ENCODE data around the gene BRAF.
A peak's percentile ranks its signal among the peaks of the same experiment; 100 is the strongest.
"Not testable (repeated sequence)": the region's sequence is repeated elsewhere in the genome, so short reads cannot be mapped to it uniquely, and the experiment has no call there.

BRAF gene

DNA sequence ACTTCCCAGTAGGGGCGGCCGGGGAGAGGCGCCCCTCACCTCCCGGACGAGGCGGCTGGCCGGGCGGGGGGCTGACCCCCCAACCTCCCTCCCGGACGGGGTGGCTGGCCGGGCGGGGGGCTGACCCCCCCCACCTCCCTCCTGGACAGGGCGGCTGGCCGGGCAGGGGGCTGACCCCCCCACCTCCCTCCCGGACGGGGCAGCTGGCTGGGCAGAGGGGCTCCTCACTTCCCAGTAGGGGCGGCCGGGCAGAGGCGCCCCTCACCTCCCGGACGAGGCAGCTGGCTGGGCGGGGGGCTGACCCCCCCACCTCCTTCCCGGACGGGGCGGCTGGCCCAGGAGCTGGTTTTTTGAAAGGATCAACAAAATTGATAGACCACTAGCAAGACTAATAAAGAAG is 161.6 kb downstream of the BRAF start:
- not testable (repeated sequence) for DNase-seq

- DNase-seq: not testable (repeated sequence)
Measured at GRCh38 chr7:140761375-140761774, 163.4 kb downstream of the BRAF start.

DNA sequence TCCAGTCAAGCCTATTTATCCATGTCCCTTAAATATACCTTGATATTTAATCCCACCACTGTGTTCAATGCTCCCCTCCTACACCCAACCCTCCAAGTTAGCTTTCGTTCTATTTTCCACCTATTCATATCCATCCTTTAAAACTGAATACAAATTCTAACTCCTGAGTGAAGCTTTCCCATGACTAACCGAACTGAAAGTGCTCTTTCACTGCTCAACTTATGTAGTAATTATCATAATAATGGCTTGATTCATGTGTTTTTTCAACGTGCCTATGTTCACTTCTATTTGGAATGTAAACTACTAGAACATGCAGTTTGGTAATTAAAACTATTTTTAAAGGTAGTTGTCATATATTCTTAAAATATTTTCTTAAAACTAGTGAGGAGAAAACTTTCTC is 170.2 kb downstream of the BRAF start:
- no peak for DNase-seq

- no peak for DNase-seq
Measured at GRCh38 chr7:140752533-140752932, 172.2 kb downstream of the BRAF start.

GRCh38 chr7:140746751-140747150 is 178.0 kb downstream of the BRAF start:
- DNase-seq: no peak

GRCh38 chr7:140745266-140746058 is 179.3 kb downstream of the BRAF start:
- DNase-seq: no peak

- DNase-seq: no peak
Measured at GRCh38 chr7:140744005-140744404, 180.7 kb downstream of the BRAF start.

GRCh38 chr7:140743255-140743654 is 181.5 kb downstream of the BRAF start:
- not testable (repeated sequence) for DNase-seq

DNA sequence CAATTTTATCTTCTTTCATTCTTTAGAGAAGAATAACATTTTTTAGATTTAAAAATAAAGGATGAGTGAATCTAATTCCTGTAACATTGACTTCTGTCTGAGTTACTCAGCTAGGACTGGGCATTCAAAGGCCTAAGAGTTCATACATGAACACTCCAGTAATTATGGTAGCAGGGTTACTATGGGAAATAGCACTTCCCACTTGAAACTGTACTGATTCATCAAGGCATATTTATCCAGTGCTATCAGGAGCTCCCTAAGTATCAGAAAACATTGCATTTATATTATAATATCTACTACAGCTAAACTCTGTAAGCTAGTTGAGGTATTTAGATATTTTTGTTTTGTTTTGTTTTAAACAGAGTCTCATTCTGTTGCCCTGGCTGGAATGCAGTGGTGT is 186.4 kb downstream of the BRAF start:
- DNase-seq: no peak

DNA sequence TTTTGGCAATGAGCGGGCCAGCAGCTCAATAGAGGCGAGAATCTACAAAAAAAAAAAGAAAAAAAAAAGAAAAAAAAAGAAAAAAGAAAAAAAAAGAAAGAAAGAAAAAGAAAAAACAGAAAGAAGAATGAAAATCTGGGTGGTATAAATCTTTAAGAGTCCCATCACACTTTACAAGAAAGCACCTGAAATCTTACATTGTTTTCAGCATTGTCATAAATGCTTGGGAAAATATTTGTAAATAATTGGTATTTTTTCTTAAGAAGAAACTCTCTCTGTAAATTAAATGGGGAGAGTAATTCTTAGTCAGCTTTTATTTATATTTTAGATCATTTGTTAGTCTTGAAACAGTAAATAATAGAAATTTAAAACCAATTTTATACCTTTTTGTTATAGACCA is 190.0 kb downstream of the BRAF start:
- no peak for DNase-seq

DNA sequence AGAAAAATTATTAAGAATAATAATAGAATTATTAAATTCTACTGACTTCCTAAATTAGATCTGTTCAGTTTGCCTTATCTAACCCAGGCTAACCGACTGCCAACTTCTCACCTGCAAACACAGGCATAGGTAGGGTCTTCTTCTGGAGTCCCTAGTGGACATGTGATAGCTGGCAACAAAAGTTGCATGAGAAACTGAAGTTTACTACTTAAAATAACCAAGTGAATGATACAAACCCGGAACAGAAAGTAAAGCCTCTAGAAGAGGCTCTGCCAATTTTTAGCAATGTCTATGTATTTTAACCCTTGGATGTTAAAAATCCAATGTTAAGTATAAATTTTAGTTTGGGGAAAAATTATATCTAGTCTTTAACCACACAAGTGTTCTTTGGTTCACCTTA is 190.6 kb downstream of the BRAF start:
- no peak for DNase-seq

DNA sequence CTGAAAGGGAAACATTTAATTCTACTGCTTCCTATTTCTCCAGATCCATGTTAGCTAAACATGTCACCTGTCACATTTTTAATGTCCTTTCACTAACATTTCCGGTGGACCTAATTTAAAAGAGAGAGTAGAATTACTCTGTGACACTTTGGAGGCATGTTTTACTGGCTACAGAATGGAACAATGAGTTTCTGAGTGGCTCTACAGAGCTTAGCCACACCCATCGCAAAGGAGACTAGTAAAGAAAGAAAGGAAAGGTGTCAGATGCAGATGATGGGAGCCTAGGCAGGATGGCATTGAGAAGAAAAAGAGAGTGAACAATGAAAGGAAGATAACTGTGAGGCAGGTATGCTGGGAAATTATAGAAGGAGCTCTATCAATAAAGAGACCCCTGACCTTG is 192.3 kb downstream of the BRAF start:
- no peak for DNase-seq

DNA sequence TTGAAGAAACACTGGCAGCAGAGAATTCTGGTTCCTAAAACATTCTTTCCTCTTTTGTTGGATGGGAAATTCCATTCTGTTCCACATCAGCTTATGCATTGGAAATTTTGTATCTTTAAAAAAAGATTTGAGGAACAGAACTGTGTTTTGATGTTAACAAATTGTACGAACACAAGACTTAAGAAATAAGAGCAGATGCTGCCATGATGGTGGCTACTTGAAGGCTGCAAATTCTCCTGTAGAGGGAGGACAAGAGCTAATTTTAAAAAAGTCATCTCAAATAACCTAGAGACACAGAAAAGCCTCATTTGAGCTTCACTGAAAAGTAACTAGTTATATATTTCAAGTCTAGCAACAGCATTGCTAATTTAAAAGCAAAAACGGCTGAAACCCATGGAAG is 198.4 kb downstream of the BRAF start:
- no peak for DNase-seq

- no peak for DNase-seq
Measured at GRCh38 chr7:140724706-140725105, 200.0 kb downstream of the BRAF start.

- no peak for DNase-seq
Measured at GRCh38 chr7:140723574-140723973, 201.2 kb downstream of the BRAF start.

DNA sequence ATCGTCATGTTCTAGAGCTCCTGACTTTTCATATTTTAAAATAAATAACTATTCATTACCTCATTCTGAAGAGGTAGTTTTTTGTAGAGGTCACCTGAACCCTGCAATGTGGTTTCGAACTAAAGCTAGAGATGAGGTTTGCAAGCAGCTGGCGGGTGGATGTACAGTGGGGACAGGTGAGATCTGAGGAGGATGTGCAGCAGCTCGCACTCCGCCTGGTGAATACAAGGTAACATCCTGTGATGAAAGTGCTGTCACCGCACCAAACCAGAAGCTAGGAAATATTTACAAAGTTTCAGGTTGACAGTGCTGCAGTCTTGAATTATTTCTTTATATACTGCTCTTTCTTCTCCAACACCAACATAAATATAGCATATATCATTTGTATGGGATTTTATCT is 201.7 kb downstream of the BRAF start:
- no peak for DNase-seq

- no peak for DNase-seq
Measured at GRCh38 chr7:140722254-140722653, 202.5 kb downstream of the BRAF start.

DNA sequence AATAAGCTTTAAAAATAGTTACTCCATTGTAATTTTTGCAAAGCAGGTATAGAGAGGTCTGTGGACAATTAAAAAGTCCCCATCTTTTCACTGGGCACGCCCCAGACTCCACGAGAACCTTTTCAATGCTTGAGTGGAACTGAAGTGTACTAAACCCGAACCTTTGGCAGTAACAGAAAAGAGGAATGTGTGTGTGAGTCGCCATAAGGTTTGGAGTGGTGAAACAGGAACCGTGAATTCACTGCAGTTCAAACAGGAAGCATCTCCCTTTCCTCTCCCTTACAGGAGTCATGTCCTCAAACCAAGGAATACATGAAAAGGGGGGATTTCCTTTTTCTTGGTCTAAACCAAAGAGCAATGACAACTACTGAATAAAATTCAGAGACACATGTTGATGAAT is 205.0 kb downstream of the BRAF start:
- DNase-seq: peak; percentile 49

DNA sequence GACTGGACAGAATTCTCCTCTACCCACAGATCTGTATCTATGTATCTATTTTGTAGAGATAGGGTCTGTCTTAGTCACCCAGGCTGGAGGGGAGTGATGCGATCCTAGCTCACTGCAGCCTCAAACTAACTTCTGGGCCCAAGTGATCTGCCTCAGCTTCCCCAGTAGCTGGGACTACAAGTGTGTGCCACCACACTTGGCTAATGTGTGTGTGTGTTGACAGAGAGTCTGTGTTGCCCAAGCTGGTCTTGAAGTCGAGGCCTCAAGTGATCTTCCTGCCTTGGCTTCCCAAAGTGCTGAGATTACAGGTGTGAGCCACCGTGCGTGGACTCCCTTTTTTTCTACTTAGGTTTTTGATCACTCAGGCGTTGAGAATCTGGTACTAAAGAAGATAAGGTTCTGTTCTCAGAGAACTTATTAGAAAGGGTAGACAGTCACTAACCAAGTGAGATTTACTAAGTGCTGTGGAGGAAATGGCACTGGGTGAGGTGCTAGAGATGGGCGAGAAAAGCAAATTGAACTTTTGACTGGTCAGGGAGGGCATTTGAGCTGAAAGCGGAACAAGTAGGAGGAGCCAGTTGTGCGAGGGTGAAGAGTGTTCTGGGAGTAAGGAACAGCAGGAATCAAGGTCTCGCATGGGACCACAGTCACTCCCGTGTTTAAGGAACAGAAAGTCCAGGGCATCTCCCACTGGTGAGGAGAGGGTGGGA is 210.2 kb downstream of the BRAF start:
- no peak for DNase-seq

GRCh38 chr7:140712392-140712791 is 212.3 kb downstream of the BRAF start:
- DNase-seq: not testable (repeated sequence)

- DNase-seq: not testable (repeated sequence)
Measured at GRCh38 chr7:140708764-140709163, 216.0 kb downstream of the BRAF start.

DNA sequence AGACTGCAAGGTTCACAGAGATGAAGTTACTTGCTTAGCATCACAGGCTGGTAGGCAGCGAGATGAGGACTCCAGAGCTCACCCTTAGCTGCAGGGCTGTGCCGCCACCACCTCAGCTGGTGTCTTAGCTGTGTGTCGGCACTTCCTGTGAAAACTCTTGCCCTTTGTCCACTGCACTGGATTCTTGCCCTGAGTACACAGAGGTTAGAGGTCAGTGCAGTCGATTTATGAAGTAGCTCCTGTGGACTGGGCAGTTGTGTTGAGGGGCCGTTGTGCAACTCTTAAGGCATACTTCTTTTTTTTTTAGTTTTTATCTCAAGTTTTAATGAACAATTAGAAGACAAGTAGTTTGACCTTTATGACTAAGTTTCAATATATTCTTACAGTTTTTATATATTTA is 217.6 kb downstream of the BRAF start:
- no peak for DNase-seq

GRCh38 chr7:140704205-140704604 is 220.5 kb downstream of the BRAF start:
- DNase-seq: no peak

- DNase-seq: no peak
Measured at GRCh38 chr7:140702774-140703173, 222.0 kb downstream of the BRAF start.

DNA sequence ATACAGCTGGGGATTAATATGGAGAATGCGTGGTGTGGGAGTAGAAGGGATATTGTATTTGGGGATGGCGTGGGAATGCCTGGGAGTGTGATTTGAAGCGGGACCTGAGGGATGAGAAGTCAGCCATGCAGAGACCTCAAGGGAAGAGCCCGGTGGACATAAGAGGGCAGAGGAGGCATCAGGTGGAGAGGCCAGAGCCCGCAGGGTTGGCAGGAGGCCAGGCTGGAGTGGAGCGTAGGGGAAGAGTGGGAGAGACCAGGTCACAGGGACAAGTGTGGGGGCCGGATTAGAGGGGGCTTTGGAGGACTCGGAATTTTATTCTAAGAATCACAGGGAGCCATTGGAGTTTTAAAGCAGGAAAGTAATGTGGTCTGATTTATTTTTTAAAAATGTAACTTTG is 226.3 kb downstream of the BRAF start:
- no peak for DNase-seq
